OCI-LY1 (cell line): ENCODE results near the gene AIP.
A peak's percentile ranks its signal among the peaks of the same experiment; 100 is the strongest.

Experiments used
- H2AFZ ChIP-seq: fragments of 200-600 bp; sonication (generic), shearing (Covaris generic); 2 replicates; pipeline ENCODE4 v1.6.0; 2014; ENCODE audit warnings: antibody characterized with exemption, mild to moderate bottlenecking, low read length
- H3F3A ChIP-seq: fragments of 200-600 bp; sonication (generic), shearing (Covaris generic); 2 replicates; pipeline ENCODE4 v1.6.0; 2014; ENCODE audit warnings: mild to moderate bottlenecking, antibody characterized with exemption, low read length, moderate library complexity; ENCODE audit not compliant: insufficient read depth
- H3K27ac ChIP-seq: fragments of 200-600 bp; sonication (generic); 2 replicates; pipeline ENCODE4 v1.5.1; 2014; ENCODE audit warnings: low read length, mixed run types, mild to moderate bottlenecking, low read depth; ENCODE audit not compliant: poor library complexity, severe bottlenecking
- H3K27me3 ChIP-seq: fragments of 200-600 bp; sonication (generic); 2 replicates; pipeline ENCODE4 v1.6.0; 2014; ENCODE audit warnings: antibody characterized with exemption, mild to moderate bottlenecking, low read length, moderate library complexity; ENCODE audit not compliant: insufficient read depth
- H3K36me3 ChIP-seq: fragments of 200-600 bp; sonication (generic); 2 replicates; pipeline ENCODE4 v1.6.1; 2014; ENCODE audit warnings: mild to moderate bottlenecking, antibody characterized with exemption, low read length, moderate library complexity, mixed read lengths; ENCODE audit not compliant: insufficient read depth
- H3K4me1 ChIP-seq: fragments of 200-600 bp; sonication (generic); 2 replicates; pipeline ENCODE4 v1.5.1; 2014; ENCODE audit warnings: mild to moderate bottlenecking, low read length, moderate library complexity; ENCODE audit not compliant: insufficient read depth, severe bottlenecking
- H3K4me2 ChIP-seq: fragments of 200-600 bp; sonication (generic), shearing (Covaris generic); 2 replicates; pipeline ENCODE4 v1.6.1; 2014; ENCODE audit warnings: low read length
- H3K4me3 ChIP-seq: fragments of 200-600 bp; sonication (generic); 2 replicates; pipeline ENCODE4 v1.5.1; 2014; ENCODE audit warnings: low read length, low read depth, mild to moderate bottlenecking, mixed read lengths; ENCODE audit not compliant: poor library complexity, severe bottlenecking
- H3K79me2 ChIP-seq: fragments of 200-600 bp; shearing (Covaris generic); 2 replicates; pipeline ENCODE4 v1.6.1; 2016; ENCODE audit warnings: mixed run types, low read length, mixed read lengths; ENCODE audit not compliant: insufficient read depth
- H3K9ac ChIP-seq: fragments of 200-600 bp; sonication (generic), shearing (Covaris generic); 2 replicates; pipeline ENCODE4 v1.6.1; 2014; ENCODE audit warnings: mild to moderate bottlenecking, low read length, mixed read lengths
- H3K9me2 ChIP-seq: fragments of 200-600 bp; sonication (generic), shearing (Covaris generic); 2 replicates; pipeline ENCODE4 v1.6.1; 2014; ENCODE audit warnings: low read depth, mild to moderate bottlenecking, low read length, mixed read lengths
- H3K9me3 ChIP-seq: fragments of 200-600 bp; shearing (Covaris generic); 2 replicates; pipeline ENCODE4 v1.6.1; 2014; ENCODE audit warnings: low read length, mixed read lengths
- H4K20me1 ChIP-seq: fragments of 200-600 bp; sonication (generic), shearing (Covaris generic); 2 replicates; pipeline ENCODE4 v1.6.0; 2016; ENCODE audit warnings: mild to moderate bottlenecking, low read length; ENCODE audit not compliant: insufficient read depth
- CTCF ChIP-seq: fragments of 200-600 bp; sonication (generic), shearing (Covaris generic); IDR thresholded peaks from 2 replicates; pipeline ENCODE4 v1.5.1; 2017; ENCODE audit warnings: mild to moderate bottlenecking, antibody characterized with exemption, low read length, moderate library complexity, mixed read lengths
- EZH2 ChIP-seq: fragments of 200-600 bp; sonication (generic), shearing (Covaris generic); IDR thresholded peaks from 2 replicates; pipeline ENCODE4 v1.8.0; 2017; ENCODE audit warnings: borderline replicate concordance, mixed run types, mild to moderate bottlenecking, antibody characterized with exemption, low read length, moderate library complexity, mixed read lengths

AIP gene

GRCh38 chr11:67503119-67504004, 20.5 kb downstream of the AIP start:
- H3K4me1 ChIP-seq: peaks cover 29% of the 10 kb centered on the region
- H3K4me3 ChIP-seq: peak overlapping the region; percentile 79
- H3K27me3 ChIP-seq: no peaks in the 10 kb centered on the region
- H3F3A ChIP-seq: 0 out of 2 replicates have a peak, but pooled peaks cover 3% of the 10 kb centered on the region
- no peaks in the 10 kb centered on the region for H4K20me1 ChIP-seq
- H3K9ac ChIP-seq: peak overlapping the region; percentile 81; the same call in 1 of the 2 replicates
- no peak overlapping the region for H2AFZ ChIP-seq
- H3K9me3 ChIP-seq: no peaks in the 10 kb centered on the region
- peaks cover 11% of the 10 kb centered on the region; the same call in 1 of the 2 replicates for H3K36me3 ChIP-seq
- peak overlapping the region; percentile 99 for H3K4me2 ChIP-seq
- TF ChIP-seq CTCF (no peak), EZH2 (no peak)
- no peak overlapping the region for H3K27ac ChIP-seq
- H3K79me2 ChIP-seq: no peaks in the 10 kb centered on the region
- H3K9me2 ChIP-seq: no peaks in the 10 kb centered on the region

GRCh38 chr11:67504005-67504949, 21.5 kb downstream of the AIP start:
- H3K9me2 ChIP-seq: no peaks in the 10 kb centered on the region
- no peaks in the 10 kb centered on the region for H3K79me2 ChIP-seq
- no peak for TF ChIP-seq CTCF
- TF ChIP-seq EZH2: no peak
- H3K36me3 ChIP-seq: peaks cover 11% of the 10 kb centered on the region; the same call in 1 of the 2 replicates
- H3K4me3 ChIP-seq: peak overlapping the region; percentile 79
- no peaks in the 10 kb centered on the region for H4K20me1 ChIP-seq
- H3F3A ChIP-seq: 0 out of 2 replicates have a peak, but pooled peaks cover 3% of the 10 kb centered on the region
- no peak overlapping the region for H2AFZ ChIP-seq
- H3K27ac ChIP-seq: no peak overlapping the region
- H3K4me1 ChIP-seq: peaks cover 35% of the 10 kb centered on the region
- no peaks in the 10 kb centered on the region for H3K27me3 ChIP-seq
- H3K9ac ChIP-seq: peak overlapping the region; percentile 81
- H3K4me2 ChIP-seq: peak overlapping the region; percentile 99
- H3K9me3 ChIP-seq: no peaks in the 10 kb centered on the region

- Histone ChIP-seq H3K27ac (peak within 1 kb of the TSS; percentile 89), H2AFZ (no peak within 1 kb of the TSS), H3K9ac (peak within 1 kb of the TSS; percentile 81)
Observed at GRCh38 chr11:67504950-67505581, 22.2 kb downstream of the AIP start, which contains the start of gene PITPNM1. PITPNM1 (minus strand) TSS chr11:67505363; CDS start chr11:67504180, 1,183 bp downstream.

More at GRCh38 chr11:67504950-67505581, 22.2 kb downstream of the AIP start, which contains the start of gene PITPNM1:
- no peaks in the 10 kb centered on the region for H3K79me2 ChIP-seq
- no peaks in the 10 kb centered on the region for H3K9me2 ChIP-seq
- H3K27me3 ChIP-seq: no peaks in the 10 kb centered on the region
- no peaks in the 10 kb centered on the region for H4K20me1 ChIP-seq
- peaks cover 35% of the 10 kb centered on the region for H3K4me1 ChIP-seq
- no peak for TF ChIP-seq EZH2
- no peak for TF ChIP-seq CTCF
- H3K9me3 ChIP-seq: no peaks in the 10 kb centered on the region
- H3K36me3 ChIP-seq: peaks cover 11% of the 10 kb centered on the region; the same call in 1 of the 2 replicates
- H3K4me2 ChIP-seq: peak within 1 kb of the TSS; percentile 99
- H3K4me3 ChIP-seq: peak within 1 kb of the TSS; percentile 81
- H3F3A ChIP-seq: 0 out of 2 replicates have a peak, but pooled peaks cover 3% of the 10 kb centered on the region
